Testis (tissue), 3 donors: ENCODE results near the gene ST8SIA6. TPM values are rescaled to one million over a fixed set of nuclear protein-coding genes. Genes with fewer than 3 reads are reported as not detected.
A peak's percentile ranks its signal among the peaks of the same experiment; 100 is the strongest.
"Not testable (repeated sequence)": the region's sequence is repeated elsewhere in the genome, so short reads cannot be mapped to it uniquely, and the experiment has no call there.

ENCODE experiments used
- DNase-seq: peaks from one replicate; pipeline ENCODE4 v3.0.0-alpha.2; 2019
- H3K27ac ChIP-seq, 2 donors: fragments of 200-600 bp; sonication (generic); one replicate each; pipeline ENCODE4 v1.5.1; 2019
- H3K27me3 ChIP-seq: fragments of 200-600 bp; sonication (generic); one replicate; pipeline ENCODE4 v1.5.1; 2019
- H3K36me3 ChIP-seq: fragments of 200-600 bp; sonication (generic); one replicate; pipeline ENCODE4 v1.5.1; 2017; ENCODE audit warnings: low read depth; ENCODE audit errors: missing control alignments
- H3K4me1 ChIP-seq: fragments of 200-600 bp; sonication (generic); one replicate; pipeline ENCODE4 v1.5.1; 2019
- H3K4me3 ChIP-seq, 2 donors: fragments of 200-600 bp; sonication (generic); one replicate each; pipeline ENCODE4 v1.5.1; 2017 to 2019
- H3K9me3 ChIP-seq: fragments of 200-600 bp; sonication (generic); one replicate; pipeline ENCODE4 v1.5.1; 2017
- CTCF ChIP-seq, 3 experiments: fragments of 450-650 bp in 2 of 3; fragments of 200-600 bp in 1 of 3; sonication (generic) in 1 of 3; IDR thresholded peaks; one replicate each; pipeline ENCODE4 v1.5.1; 2016 to 2019; ENCODE audit warnings: antibody characterized with exemption in 3 of 3, mild to moderate bottlenecking in 2 of 3, moderate library complexity in 1 of 3
- POLR2A ChIP-seq: fragments of 450-650 bp; IDR thresholded peaks from one replicate; pipeline ENCODE4 v1.6.1; 2017; ENCODE audit warnings: antibody characterized with exemption, mild to moderate bottlenecking, moderate library complexity
- WGBS, 2 donors: methylation state at CpG; one replicate each; pipeline ENCODE4 v1.1.5; 2018; 5-methylcytosine and 5-hydroxymethylcytosine counted together
- intact Hi-C: fragments of 100-400 bp; cut with DNase I; formaldehyde crosslinking; loops from one replicate; pipeline ENCODE4 v1.15.1; 2023; ENCODE audit warnings: low total_unique reads
- polyA plus RNA-seq: library from polyadenylated mRNA; stranded (reverse); fragments of 350-450 nt; fragmentation: Illumina TruSeq; extraction: RNeasy Lipid Tissue Mini Kit (QIAGEN cat#74804); gene quantifications from one replicate; pipeline ENCODE4 v1.2.3, GENCODE V29; 2014; ENCODE audit warnings: low read depth, low replicate concordance; ENCODE audit not compliant: insufficient read depth
- total RNA-seq, 2 donors: library from RNA; depleted of rRNA; stranded (reverse); fragments of >200 nt; gene quantifications; one replicate each; pipeline ENCODE4 v1.2.3, GENCODE V29; 2016

Gene ST8SIA6
- total and polyA plus RNA-seq, 3 donors from 2014 or later, result 0.84 to 1.6 (median 0.87) TPM

GRCh38 chr10:17403161-17403560 lies 51.2 kb downstream of the ST8SIA6 start:
- H3K4me1 ChIP-seq, result no peaks in the 10 kb centered on the region
- H3K4me3 ChIP-seq, result no peak overlapping the region
- no peaks in the 10 kb centered on the region for H3K9me3 ChIP-seq
- H3K36me3 ChIP-seq, result no peaks in the 10 kb centered on the region
- no peak overlapping the region for H3K27ac ChIP-seq
- no peak for DNase-seq
- intact Hi-C loops, result no loop called here
- no peaks in the 10 kb centered on the region for H3K27me3 ChIP-seq
- WGBS, 2 donors, result 74 to 85% methylated on average over 4 of the region's 4 CpGs
- TF ChIP-seq CTCF (IDR thresholded peaks at IDR 0.05) (no peak), POLR2A (no peak)

- H3K4me3 ChIP-seq, H3K9me3 ChIP-seq, H3K4me1 ChIP-seq, H3K27me3 ChIP-seq, H3K27ac ChIP-seq, intact Hi-C loops, H3K36me3 ChIP-seq, DNase-seq: not testable (repeated sequence)
- WGBS, 2 donors, result 90% methylated on average over 1 of the region's 2 CpGs
Measured at GRCh38 chr10:17402040-17402439, 52.4 kb downstream of the ST8SIA6 start.

- Histone ChIP-seq H3K27ac (no peak overlapping the region), H3K27me3 (no peaks in the 10 kb centered on the region), H3K9me3 (no peaks in the 10 kb centered on the region), H3K4me1 (no peaks in the 10 kb centered on the region), H3K36me3 (no peaks in the 10 kb centered on the region), H3K4me3 (no peak overlapping the region)
- DNase-seq, result no peak
- WGBS, 2 donors, result 89 to 92% methylated on average over 3 of the region's 3 CpGs
- TF ChIP-seq POLR2A (no peak), CTCF (IDR thresholded peaks at IDR 0.05) (no peak)
- intact Hi-C loops, result no loop called here
Measured at GRCh38 chr10:17396004-17396403, 58.4 kb downstream of the ST8SIA6 start.

- no peaks in the 10 kb centered on the region for H3K36me3 ChIP-seq
- no peak overlapping the region for H3K4me3 ChIP-seq
- H3K9me3 ChIP-seq, result no peaks in the 10 kb centered on the region
- DNase-seq, result no peak
- H3K4me1 ChIP-seq, result no peaks in the 10 kb centered on the region
- no peak for TF ChIP-seq CTCF (IDR thresholded peaks at IDR 0.05)
- TF ChIP-seq POLR2A, result no peak
- no peaks in the 10 kb centered on the region for H3K27me3 ChIP-seq
- intact Hi-C loops, result no loop called here
- 77 to 87% methylated on average over 6 of the region's 6 CpGs for WGBS, 2 donors
- H3K27ac ChIP-seq, result no peak overlapping the region
Measured at GRCh38 chr10:17394854-17395253, 59.5 kb downstream of the ST8SIA6 start.

- intact Hi-C loops, result no loop called here
- H3K9me3 ChIP-seq, result no peaks in the 10 kb centered on the region
- H3K4me3 ChIP-seq, result no peak overlapping the region
- TF ChIP-seq POLR2A, result no peak
- no peak for TF ChIP-seq CTCF (IDR thresholded peaks at IDR 0.05)
- H3K4me1 ChIP-seq, result peaks cover 38% of the 10 kb centered on the region
- H3K36me3 ChIP-seq, result no peaks in the 10 kb centered on the region
- DNase-seq, result no peak
- 36 to 37% methylated on average over 6 of the region's 6 CpGs for WGBS, 2 donors
- H3K27ac ChIP-seq, result peak overlapping the region in 1 of 2 donors; percentile 16
- no peaks in the 10 kb centered on the region for H3K27me3 ChIP-seq
Measured at GRCh38 chr10:17387861-17388503, 66.4 kb downstream of the ST8SIA6 start.
